Heart right ventricle (tissue), 16 donors: ENCODE data around the gene KISS1R. TPM values are rescaled to one million over a fixed set of nuclear protein-coding genes. Genes with fewer than 3 reads are reported as not detected.

Experiments
- ATAC-seq, 8 donors: fragments of 200-7000 bp; cut with Tn5 transposase; one replicate each; pipeline ENCODE4 v1.9.1; 2020; ENCODE audit warnings: mild to moderate bottlenecking in 8 of 8, moderate library complexity in 8 of 8, moderate number of reproducible peaks in 1 of 8
- DNase-seq, 2 donors: peaks; one replicate each; pipeline ENCODE4 v3.0.0-alpha.2; 2020
- H3K27ac ChIP-seq, 10 donors: fragments of 200-600 bp; sonication (generic) in 2 of 10; one replicate each; pipeline versions ENCODE4 v1.5.0 to v1.8.0; 2020 to 2022; ENCODE audit warnings: mild to moderate bottlenecking in 3 of 10
- H3K27me3 ChIP-seq, 7 donors: fragments of 200-600 bp; one replicate each; pipeline ENCODE4 v1.8.0; 2021 to 2022; ENCODE audit warnings: mild to moderate bottlenecking in 2 of 7
- H3K36me3 ChIP-seq, 9 donors: fragments of 200-600 bp; sonication (generic) in 1 of 9; one replicate each; pipeline versions ENCODE4 v1.5.0 to v1.8.0; 2020 to 2022; ENCODE audit warnings: mild to moderate bottlenecking in 2 of 9
- H3K4me1 ChIP-seq, 9 donors: fragments of 200-600 bp; sonication (generic) in 1 of 9; one replicate each; pipeline versions ENCODE4 v1.5.0 to v1.8.0; 2020 to 2022; ENCODE audit warnings: mild to moderate bottlenecking in 4 of 9
- H3K4me3 ChIP-seq, 10 donors: fragments of 200-600 bp; sonication (generic) in 2 of 10; one replicate each; pipeline versions ENCODE4 v1.5.0 to v1.8.0; 2020 to 2022; ENCODE audit warnings: mild to moderate bottlenecking in 7 of 10, moderate library complexity in 2 of 10
- H3K9me3 ChIP-seq, 11 donors: fragments of 200-600 bp in 10 of 11; sonication (generic) in 2 of 11; one replicate each; pipeline versions ENCODE4 v1.5.0 to v1.8.0; 2013 to 2022; ENCODE audit warnings: mild to moderate bottlenecking in 2 of 11, control low read depth in 1 of 11, moderate library complexity in 1 of 11
- WGBS, 2 donors: extraction: QIAGEN DNeasy Blood & Tissue Kit; methylation state at CpG; one replicate each; pipeline ENCODE4 v1.1.7; 2013; ENCODE audit warnings: inconsistent platforms in 1 of 2; 5-methylcytosine and 5-hydroxymethylcytosine counted together
- intact Hi-C, 10 donors: fragments of 100-400 bp; cut with DNase I; formaldehyde crosslinking; loops; one replicate each; pipeline versions ENCODE4 v1.11.1 to v1.14.2; 2022
- polyA plus RNA-seq, 2 donors: library from polyadenylated mRNA; stranded (reverse); fragments of 200-250 nt; gene quantifications; one replicate each; pipeline ENCODE4 v1.2.3, GENCODE V29; 2013
- total RNA-seq, 10 donors: library from RNA; stranded (reverse); fragmentation: NEBNext Ultra II Directional in 3 of 10; extraction: Animal tissue kit (Norgen Biotek cat#: 25700) in 3 of 10; gene quantifications; one replicate each; pipeline versions ENCODE4 v1.2.1 to v1.2.4, GENCODE V29; 2021 to 2023
- TF ChIP-seq, protein P1 (sequence below), 9 donors: fragments of 200-600 bp; sonication (generic) in 2 of 9; IDR thresholded peaks; one replicate each; pipeline versions ENCODE4 v1.5.0 to v1.8.0; 2021 to 2022; ENCODE audit warnings: antibody characterized with exemption in 9 of 9, mild to moderate bottlenecking in 5 of 9, moderate library complexity in 1 of 9
- donor health status: Arrhythmogenic right ventricular cardiomyopathy.
- donor health status: ischemic (EF 13 %, LVEDD 7.1; RV severe dilation, severe dysfunction).
- donor health status: healthy with polysubstance abuse.
- donor health status: DM: no; HTN: yes; CAD: no.
- donor health status: DM: no; HTN: no; CAD: no.
- donor health status: ischemic (EF 25% LVEDD 6.9; RV normal size, moderate dysfunction).
- donor health status: ischemic (EF 25% LVEDD 5.7; RV mildly dilated, moderate dysfunction).
- donor health status: healthy.
- donor health status: DM: yes; HTN: yes; CAD: no.
- donor health status: Ischemic cardiomyopathy.
- donor health status: ischemic (EF 35%, LVEDD 5.7; RV mildly dilated, moderate dysfunction).
- donor health status: nonischemic (EF 11% LVEDD 7.7; RV severe dilation, severe dysfunction).
- donor health status: DM: yes; HTN: yes; CAD: no.
- donor health status: PGD.
- donor health status: ischemic (EF 29% LVEDD 5.4; RV normal size, mild dysfunction).
- donor health status: nonischemic (EF 23%, LVEDD 6.1; RV moderate dilation, normal function).

KISS1R gene
- total and polyA plus RNA-seq, 12 donors = not detected

GRCh38 chr19:871446-872265 lies 45.5 kb upstream of the KISS1R start:
- DNase-seq (no peak), ATAC-seq (peak in 1 of 8 donors; percentile 33)
- TF ChIP-seq, protein P1, sequence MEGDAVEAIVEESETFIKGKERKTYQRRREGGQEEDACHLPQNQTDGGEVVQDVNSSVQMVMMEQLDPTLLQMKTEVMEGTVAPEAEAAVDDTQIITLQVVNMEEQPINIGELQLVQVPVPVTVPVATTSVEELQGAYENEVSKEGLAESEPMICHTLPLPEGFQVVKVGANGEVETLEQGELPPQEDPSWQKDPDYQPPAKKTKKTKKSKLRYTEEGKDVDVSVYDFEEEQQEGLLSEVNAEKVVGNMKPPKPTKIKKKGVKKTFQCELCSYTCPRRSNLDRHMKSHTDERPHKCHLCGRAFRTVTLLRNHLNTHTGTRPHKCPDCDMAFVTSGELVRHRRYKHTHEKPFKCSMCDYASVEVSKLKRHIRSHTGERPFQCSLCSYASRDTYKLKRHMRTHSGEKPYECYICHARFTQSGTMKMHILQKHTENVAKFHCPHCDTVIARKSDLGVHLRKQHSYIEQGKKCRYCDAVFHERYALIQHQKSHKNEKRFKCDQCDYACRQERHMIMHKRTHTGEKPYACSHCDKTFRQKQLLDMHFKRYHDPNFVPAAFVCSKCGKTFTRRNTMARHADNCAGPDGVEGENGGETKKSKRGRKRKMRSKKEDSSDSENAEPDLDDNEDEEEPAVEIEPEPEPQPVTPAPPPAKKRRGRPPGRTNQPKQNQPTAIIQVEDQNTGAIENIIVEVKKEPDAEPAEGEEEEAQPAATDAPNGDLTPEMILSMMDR (IDR thresholded peaks at IDR 0.05) = no peak
- Histone ChIP-seq H3K4me3 (peak overlapping the region in 1 of 10 donors; percentile 18), H3K4me1 (peaks cover 0 to 40% (median 8%) of the 10 kb centered on the region in 9 donors), H3K27ac (peak overlapping the region in 3 of 10 donors; percentile 49 to 71 (median 52)), H3K27me3 (no peaks in the 10 kb centered on the region), H3K36me3 (peaks cover 0 to 79% (median 24%) of the 10 kb centered on the region in 9 donors), H3K9me3 (no peaks in the 10 kb centered on the region)
- WGBS, 2 donors = 89 to 90% methylated on average over 21 to 25 of the region's 33 CpGs
- intact Hi-C loops = loop anchor here in 1 of 10 donors (5.0 kb wide), 1 partner anchor 36 kb away; no protein-coding TSS in a partner anchor

- WGBS, 2 donors = 82 to 83% methylated on average over 26 to 27 of the region's 27 CpGs
- peak in 3 of 8 donors; percentile 20 to 37 (median 35) for ATAC-seq
- Histone ChIP-seq H3K4me1 (peaks cover 0 to 40% (median 8%) of the 10 kb centered on the region in 9 donors), H3K4me3 (peak overlapping the region in 1 of 10 donors; percentile 18), H3K27ac (peak overlapping the region in 2 of 10 donors; percentile 52 to 71), H3K36me3 (peaks cover 0 to 85% (median 24%) of the 10 kb centered on the region in 9 donors), H3K9me3 (no peaks in the 10 kb centered on the region), H3K27me3 (no peaks in the 10 kb centered on the region)
- TF ChIP-seq, protein P1 (IDR thresholded peaks at IDR 0.05) = no peak
- intact Hi-C loops = loop anchor here in 1 of 10 donors (5.0 kb wide), 1 partner anchor 35 kb away; no protein-coding TSS in a partner anchor
- peak in 1 of 2 donors; percentile 50 for DNase-seq
Observed at GRCh38 chr19:872266-872951, 44.7 kb upstream of the KISS1R start.

- DNase-seq (no peak), ATAC-seq (no peak)
- intact Hi-C loops = loop anchor here in 1 of 10 donors (5.0 kb wide), 1 partner anchor 34 kb away; no protein-coding TSS in a partner anchor
- Histone ChIP-seq H3K9me3 (no peaks in the 10 kb centered on the region), H3K4me1 (peaks cover 0 to 34% (median 8%) of the 10 kb centered on the region in 9 donors), H3K27ac (no peak overlapping the region), H3K36me3 (peaks cover 0 to 79% (median 24%) of the 10 kb centered on the region in 9 donors), H3K4me3 (no peak overlapping the region), H3K27me3 (no peaks in the 10 kb centered on the region)
- TF ChIP-seq, protein P1 (IDR thresholded peaks at IDR 0.05) = no peak
- 90 to 95% methylated on average over 9 to 13 of the region's 13 CpGs for WGBS, 2 donors
Observed at GRCh38 chr19:873084-873483, 44.0 kb upstream of the KISS1R start.

GRCh38 chr19:873561-874041 lies 43.5 kb upstream of the KISS1R start:
- H3K9me3 ChIP-seq = no peaks in the 10 kb centered on the region
- H3K4me3 ChIP-seq = no peak overlapping the region
- ATAC-seq (no peak), DNase-seq (no peak)
- H3K4me1 ChIP-seq = peaks cover 0 to 29% (median 3%) of the 10 kb centered on the region in 9 donors
- TF ChIP-seq, protein P1 (IDR thresholded peaks at IDR 0.05) = no peak
- intact Hi-C loops = loop anchor here in 1 of 10 donors (5.0 kb wide), 1 partner anchor 34 kb away; no protein-coding TSS in a partner anchor
- no peak overlapping the region for H3K27ac ChIP-seq
- 94% methylated on average over 22 of the region's 22 CpGs for WGBS, 2 donors
- H3K27me3 ChIP-seq = no peaks in the 10 kb centered on the region
- H3K36me3 ChIP-seq = peaks cover 0 to 74% (median 20%) of the 10 kb centered on the region in 9 donors
